Measurements from ENCODE around the gene RHOF.

DNA sequence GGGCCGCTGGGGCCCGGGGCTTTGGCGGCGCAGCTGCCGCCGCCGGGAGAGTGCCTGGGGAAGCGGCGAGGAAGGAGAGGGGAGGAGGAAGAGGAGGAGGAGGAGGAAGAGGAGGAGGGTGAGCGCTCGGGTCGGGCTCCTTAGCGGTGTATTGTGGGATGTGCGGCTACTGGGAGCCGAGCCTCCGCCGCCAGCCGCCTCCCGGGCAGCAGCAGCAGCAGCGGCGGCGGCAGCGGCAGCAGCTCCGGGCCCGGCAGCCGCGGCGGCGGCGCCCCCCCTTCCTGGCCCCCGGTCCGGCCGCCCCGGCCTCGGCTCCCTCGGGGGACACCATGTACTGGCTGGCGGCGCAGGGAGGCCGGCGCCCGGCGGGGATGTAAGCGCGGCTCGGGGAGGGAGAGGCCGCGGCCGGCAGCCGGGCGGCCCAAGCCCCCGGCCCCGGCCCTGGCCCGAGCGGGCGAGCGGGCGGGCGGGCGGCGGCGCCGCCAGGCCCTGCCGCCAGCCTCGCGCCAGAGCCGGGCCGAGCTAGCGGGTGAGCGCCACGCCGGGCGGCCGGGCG lies 10.5 kb upstream of the RHOF start, which contains the start of gene SETD1B:
- TF ChIP-seq, protein P1, sequence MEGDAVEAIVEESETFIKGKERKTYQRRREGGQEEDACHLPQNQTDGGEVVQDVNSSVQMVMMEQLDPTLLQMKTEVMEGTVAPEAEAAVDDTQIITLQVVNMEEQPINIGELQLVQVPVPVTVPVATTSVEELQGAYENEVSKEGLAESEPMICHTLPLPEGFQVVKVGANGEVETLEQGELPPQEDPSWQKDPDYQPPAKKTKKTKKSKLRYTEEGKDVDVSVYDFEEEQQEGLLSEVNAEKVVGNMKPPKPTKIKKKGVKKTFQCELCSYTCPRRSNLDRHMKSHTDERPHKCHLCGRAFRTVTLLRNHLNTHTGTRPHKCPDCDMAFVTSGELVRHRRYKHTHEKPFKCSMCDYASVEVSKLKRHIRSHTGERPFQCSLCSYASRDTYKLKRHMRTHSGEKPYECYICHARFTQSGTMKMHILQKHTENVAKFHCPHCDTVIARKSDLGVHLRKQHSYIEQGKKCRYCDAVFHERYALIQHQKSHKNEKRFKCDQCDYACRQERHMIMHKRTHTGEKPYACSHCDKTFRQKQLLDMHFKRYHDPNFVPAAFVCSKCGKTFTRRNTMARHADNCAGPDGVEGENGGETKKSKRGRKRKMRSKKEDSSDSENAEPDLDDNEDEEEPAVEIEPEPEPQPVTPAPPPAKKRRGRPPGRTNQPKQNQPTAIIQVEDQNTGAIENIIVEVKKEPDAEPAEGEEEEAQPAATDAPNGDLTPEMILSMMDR (IDR thresholded peaks at IDR 0.05), result no peak
- TF ChIP-seq POLR2A (IDR thresholded peaks at IDR 0.05), result no peak

Measured in breast epithelium (tissue), 3 donors.